Measurements from ENCODE around the gene MAGEB3. TPM values are rescaled to one million over a fixed set of nuclear protein-coding genes. Genes with fewer than 3 reads are reported as not detected.
"Not testable (repeated sequence)": the region's sequence is repeated elsewhere in the genome, so short reads cannot be mapped to it uniquely, and the experiment has no call there.

MAGEB3 gene, protein sequence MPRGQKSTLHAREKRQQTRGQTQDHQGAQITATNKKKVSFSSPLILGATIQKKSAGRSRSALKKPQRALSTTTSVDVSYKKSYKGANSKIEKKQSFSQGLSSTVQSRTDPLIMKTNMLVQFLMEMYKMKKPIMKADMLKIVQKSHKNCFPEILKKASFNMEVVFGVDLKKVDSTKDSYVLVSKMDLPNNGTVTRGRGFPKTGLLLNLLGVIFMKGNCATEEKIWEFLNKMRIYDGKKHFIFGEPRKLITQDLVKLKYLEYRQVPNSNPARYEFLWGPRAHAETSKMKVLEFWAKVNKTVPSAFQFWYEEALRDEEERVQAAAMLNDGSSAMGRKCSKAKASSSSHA
- not detected for total RNA-seq
- long read RNA-seq, result 0 reads

DNA sequence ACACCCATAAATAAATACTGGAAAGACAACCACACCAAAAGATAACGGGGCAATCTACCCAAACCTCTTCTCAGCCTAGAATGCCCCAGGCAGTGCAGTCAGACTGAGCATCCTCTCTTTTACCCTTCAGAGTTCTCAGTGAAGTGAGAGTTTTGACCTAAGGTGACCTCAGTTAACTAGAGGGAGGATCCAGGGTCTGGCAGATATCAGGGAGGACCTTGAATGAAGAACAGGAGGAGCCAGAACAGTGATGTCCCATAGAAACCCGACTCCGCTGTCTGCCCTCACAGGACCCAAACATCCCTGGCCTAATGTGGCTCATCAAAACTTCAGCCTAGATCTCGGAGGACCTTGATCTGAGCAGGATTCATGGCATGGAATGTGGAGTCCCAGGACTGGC lies at the start of gene MAGEB3:
MAGEB3 (plus strand) TSS at position 263 of the 400 bp plus-strand sequence. CDS start 5,268 bp downstream, outside the sequence.
- Histone ChIP-seq H3K4me1 (no peaks in the 10 kb centered on the region), H3K9me3 (no peaks in the 10 kb centered on the region), H3K27me3 (no peaks in the 10 kb centered on the region), H3K4me3 (no peak within 1 kb of the TSS), H3K27ac (no peak within 1 kb of the TSS), H3K36me3 (no peaks in the 10 kb centered on the region)
- ATAC-seq (no peak), DNase-seq (no peak)
- WGBS (ENCODE audit: insufficient coverage, low coverage, low lambda C conversion rate, missing lambda C conversion rate), result 61% methylated on average over 4 of the region's 4 CpGs
- intact Hi-C loops (cut with DNase I), result no loop called here
- TF ChIP-seq, protein P1, sequence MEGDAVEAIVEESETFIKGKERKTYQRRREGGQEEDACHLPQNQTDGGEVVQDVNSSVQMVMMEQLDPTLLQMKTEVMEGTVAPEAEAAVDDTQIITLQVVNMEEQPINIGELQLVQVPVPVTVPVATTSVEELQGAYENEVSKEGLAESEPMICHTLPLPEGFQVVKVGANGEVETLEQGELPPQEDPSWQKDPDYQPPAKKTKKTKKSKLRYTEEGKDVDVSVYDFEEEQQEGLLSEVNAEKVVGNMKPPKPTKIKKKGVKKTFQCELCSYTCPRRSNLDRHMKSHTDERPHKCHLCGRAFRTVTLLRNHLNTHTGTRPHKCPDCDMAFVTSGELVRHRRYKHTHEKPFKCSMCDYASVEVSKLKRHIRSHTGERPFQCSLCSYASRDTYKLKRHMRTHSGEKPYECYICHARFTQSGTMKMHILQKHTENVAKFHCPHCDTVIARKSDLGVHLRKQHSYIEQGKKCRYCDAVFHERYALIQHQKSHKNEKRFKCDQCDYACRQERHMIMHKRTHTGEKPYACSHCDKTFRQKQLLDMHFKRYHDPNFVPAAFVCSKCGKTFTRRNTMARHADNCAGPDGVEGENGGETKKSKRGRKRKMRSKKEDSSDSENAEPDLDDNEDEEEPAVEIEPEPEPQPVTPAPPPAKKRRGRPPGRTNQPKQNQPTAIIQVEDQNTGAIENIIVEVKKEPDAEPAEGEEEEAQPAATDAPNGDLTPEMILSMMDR (IDR thresholded peaks at IDR 0.05), result no peak
- TF ChIP-seq POLR2A (IDR thresholded peaks at IDR 0.05), result no peak

DNA sequence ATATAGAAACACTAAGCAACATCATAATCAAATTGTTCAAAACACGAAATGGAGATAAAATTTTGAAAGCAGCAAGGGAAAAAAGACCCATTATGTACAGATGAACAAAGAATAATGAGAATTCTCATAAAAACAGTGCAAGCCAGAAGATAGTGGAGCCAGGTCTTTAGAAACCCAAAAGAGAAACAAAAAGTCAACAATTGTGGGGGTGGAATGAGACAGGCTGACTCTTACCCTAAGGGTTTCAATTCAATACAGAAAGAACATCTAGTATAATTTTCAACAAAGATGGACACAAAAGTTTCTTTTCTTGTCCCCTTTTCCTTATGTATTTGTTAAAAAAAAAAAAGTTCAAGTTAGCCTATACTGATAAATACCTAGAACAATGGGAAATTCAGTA lies 49.1 kb upstream of the MAGEB3 start:
- Histone ChIP-seq H3K27ac (no peak overlapping the region), H3K4me1 (no peaks in the 10 kb centered on the region), H3K36me3 (no peaks in the 10 kb centered on the region), H3K4me3 (no peak overlapping the region), H3K9me3 (no peaks in the 10 kb centered on the region), H3K27me3 (peaks cover 0 to 13% of the 10 kb centered on the region in 2 donors)
- intact Hi-C loops (cut with DNase I), result no loop called here
- ATAC-seq (no peak), DNase-seq (no peak)
- TF ChIP-seq, protein P1 (IDR thresholded peaks at IDR 0.05), result no peak
- no peak for TF ChIP-seq POLR2A (IDR thresholded peaks at IDR 0.05)
- 20% methylated on average over 1 of the region's 1 CpG for WGBS (ENCODE audit: insufficient coverage, low coverage, low lambda C conversion rate, missing lambda C conversion rate)

DNA sequence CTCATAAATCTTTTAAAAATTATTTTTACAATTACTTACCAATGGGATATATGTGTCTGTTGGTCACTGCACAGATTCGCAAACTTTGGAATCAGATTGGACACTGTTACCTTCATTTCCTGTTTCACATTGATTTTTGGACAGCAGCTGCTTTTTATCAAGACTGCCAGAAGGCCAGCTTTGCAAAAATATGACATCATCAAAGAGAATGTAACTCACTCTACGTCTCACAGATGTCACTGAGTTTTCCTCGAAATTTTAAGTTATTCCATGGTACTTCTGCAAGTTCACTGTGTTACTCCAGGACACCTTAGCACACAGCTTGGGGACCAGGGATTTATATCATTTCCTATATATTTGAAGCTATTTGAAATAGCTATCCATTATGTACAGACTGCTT lies 46.9 kb upstream of the MAGEB3 start:
- TF ChIP-seq POLR2A (IDR thresholded peaks at IDR 0.05), result no peak
- TF ChIP-seq, protein P1 (IDR thresholded peaks at IDR 0.05), result no peak
- intact Hi-C loops (cut with DNase I), result no loop called here
- H3K27me3 ChIP-seq, result peaks cover 0 to 8% of the 10 kb centered on the region in 2 donors
- 32% methylated on average over 3 of the region's 3 CpGs for WGBS (ENCODE audit: insufficient coverage, low coverage, low lambda C conversion rate, missing lambda C conversion rate)
- no peaks in the 10 kb centered on the region for H3K36me3 ChIP-seq
- H3K4me3 ChIP-seq, result no peak overlapping the region
- ATAC-seq (no peak), DNase-seq (no peak)
- H3K9me3 ChIP-seq, result no peaks in the 10 kb centered on the region
- H3K4me1 ChIP-seq, result no peaks in the 10 kb centered on the region
- no peak overlapping the region for H3K27ac ChIP-seq

DNA sequence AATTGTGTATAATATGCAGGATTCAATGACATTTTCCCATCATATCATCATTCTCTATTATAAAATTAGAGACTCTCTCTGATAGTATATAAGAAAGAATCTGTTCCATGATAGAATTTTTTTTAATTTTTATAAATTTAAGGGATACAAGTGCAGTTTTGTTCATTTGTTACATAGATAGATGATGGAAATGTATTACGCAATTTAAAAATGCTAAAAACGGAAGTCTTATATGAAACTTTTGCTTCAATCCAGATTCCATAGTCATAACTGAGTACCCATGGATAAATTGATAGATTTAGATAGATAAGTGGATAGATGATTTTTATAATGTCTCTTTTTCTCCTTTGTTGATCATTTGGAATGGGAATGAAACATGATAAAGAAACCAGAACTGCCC lies 40.0 kb upstream of the MAGEB3 start:
- H3K9me3 ChIP-seq, result no peaks in the 10 kb centered on the region
- no peaks in the 10 kb centered on the region for H3K4me1 ChIP-seq
- intact Hi-C loops (cut with DNase I), result no loop called here
- 60% methylated on average over 2 of the region's 2 CpGs for WGBS (ENCODE audit: insufficient coverage, low coverage, low lambda C conversion rate, missing lambda C conversion rate)
- H3K27ac ChIP-seq, result no peak overlapping the region
- no peaks in the 10 kb centered on the region for H3K36me3 ChIP-seq
- H3K27me3 ChIP-seq, result peaks cover 0 to 7% of the 10 kb centered on the region in 2 donors
- no peak for DNase-seq
- ATAC-seq, result no peak
- TF ChIP-seq, protein P1 (IDR thresholded peaks at IDR 0.05), result no peak
- TF ChIP-seq POLR2A (IDR thresholded peaks at IDR 0.05), result no peak
- H3K4me3 ChIP-seq, result no peak overlapping the region

DNA sequence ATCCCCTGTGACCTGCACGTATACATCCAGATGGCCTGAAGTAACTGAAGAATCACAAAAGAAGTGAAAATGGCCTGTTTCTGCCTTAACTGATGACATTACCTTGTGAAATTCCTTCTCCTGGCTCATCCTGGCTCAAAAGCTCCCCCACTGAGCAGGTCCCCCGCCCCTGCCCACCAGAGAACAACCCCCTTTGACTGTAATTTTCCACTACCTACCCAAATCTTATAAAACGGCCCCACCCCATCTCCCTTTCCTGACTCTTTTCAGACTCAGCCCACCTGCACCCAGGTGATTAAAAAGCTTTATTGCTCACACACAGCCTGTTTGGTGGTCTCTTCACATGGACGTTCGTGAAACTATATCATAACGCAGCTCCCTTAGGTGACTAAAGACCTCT lies 36.5 kb upstream of the MAGEB3 start:
- WGBS (ENCODE audit: insufficient coverage, low coverage, low lambda C conversion rate, missing lambda C conversion rate), result 44% methylated on average over 6 of the region's 6 CpGs
- intact Hi-C loops (cut with DNase I); DNase-seq; H3K4me3 ChIP-seq; H3K27me3 ChIP-seq; H3K36me3 ChIP-seq; H3K27ac ChIP-seq; ATAC-seq; H3K9me3 ChIP-seq; H3K4me1 ChIP-seq: not testable (repeated sequence)
